Right atrium auricular region (tissue), 2 donors: ENCODE data around the gene GLB1L3. TPM values are rescaled to one million over a fixed set of nuclear protein-coding genes. Genes with fewer than 3 reads are reported as not detected.

Experiments
- DNase-seq: peaks from one replicate; pipeline ENCODE4 v3.0.0-alpha.2; 2019; ENCODE audit warnings: low spot score
- H3K27ac ChIP-seq, 2 donors: fragments of 200-600 bp; sonication (generic); 1 replicate in 1 of 2; 2 replicates in 1 of 2; pipeline ENCODE4 v1.5.1; 2016 to 2019
- H3K27me3 ChIP-seq, 2 donors: fragments of 200-600 bp; sonication (generic); one replicate each; pipeline versions ENCODE4 v1.5.1 to v1.6.0; 2017 to 2019
- H3K36me3 ChIP-seq: fragments of 200-600 bp; sonication (generic); one replicate; pipeline ENCODE4 v1.5.1; 2016
- H3K4me1 ChIP-seq, 2 donors: fragments of 200-600 bp; sonication (generic); one replicate each; pipeline versions ENCODE4 v1.5.1 to v1.6.0; 2017 to 2019
- H3K4me3 ChIP-seq, 2 donors: fragments of 200-600 bp; sonication (generic); 1 replicate in 1 of 2; 2 replicates in 1 of 2; pipeline ENCODE4 v1.5.1; 2017 to 2019; ENCODE audit warnings: mild to moderate bottlenecking in 1 of 2, moderate library complexity in 1 of 2
- H3K9me3 ChIP-seq, 2 donors: fragments of 200-600 bp; sonication (generic); one replicate each; pipeline ENCODE4 v1.5.1; 2019
- CTCF ChIP-seq, 2 donors: fragments of 200-600 bp; sonication (generic); IDR thresholded peaks; one replicate each; pipeline ENCODE4 v1.5.1; 2019; ENCODE audit warnings: antibody characterized with exemption in 2 of 2
- total RNA-seq, 2 donors: library from RNA; depleted of rRNA; stranded (reverse); fragments of >200 nt; gene quantifications; one replicate each; pipeline ENCODE4 v1.1.0, GENCODE V29; 2016

The GLB1L3 gene
- total RNA-seq, 2 donors from 2014 or later: not detected

- H3K27me3 ChIP-seq: no peaks in the 10 kb centered on the region
- H3K9me3 ChIP-seq: no peaks in the 10 kb centered on the region
- H3K4me3 ChIP-seq: no peak overlapping the region
- peaks cover 0 to 54% of the 10 kb centered on the region in 2 donors for H3K4me1 ChIP-seq
- no peak for TF ChIP-seq CTCF (IDR thresholded peaks at IDR 0.05)
- no peak for DNase-seq
- peaks cover 15% of the 10 kb centered on the region for H3K36me3 ChIP-seq
- no peak overlapping the region for H3K27ac ChIP-seq
These were observed 44.1 kb upstream of the GLB1L3 start for GRCh38 chr11:134231958-134232659.

DNA sequence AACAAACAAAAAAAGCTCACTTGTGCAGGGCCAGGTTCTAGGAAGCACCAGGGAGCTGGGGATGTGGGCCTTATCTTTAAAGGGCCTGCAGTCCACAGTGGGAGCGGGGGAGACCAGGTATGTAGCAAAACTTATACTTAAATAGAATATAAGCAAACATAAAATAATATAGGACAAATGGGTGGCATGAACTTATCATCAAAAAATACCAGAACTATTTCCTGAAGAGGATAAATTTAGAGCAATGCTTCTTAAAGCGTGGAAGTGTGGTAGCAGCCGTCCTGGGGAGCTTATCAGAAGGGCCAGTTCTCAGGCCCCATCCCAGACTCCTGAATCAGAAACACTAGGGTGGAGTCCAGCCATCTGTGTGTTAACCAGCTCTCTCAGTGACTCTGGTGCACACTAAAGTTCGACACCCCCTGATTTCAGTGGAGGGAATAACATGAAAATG, 42.4 kb upstream of the GLB1L3 start:
- TF ChIP-seq CTCF (IDR thresholded peaks at IDR 0.05): no peak
- Histone ChIP-seq H3K36me3 (peaks cover 15% of the 10 kb centered on the region), H3K9me3 (no peaks in the 10 kb centered on the region), H3K4me1 (peaks cover 0 to 49% of the 10 kb centered on the region in 2 donors), H3K27ac (no peak overlapping the region), H3K27me3 (no peaks in the 10 kb centered on the region), H3K4me3 (no peak overlapping the region)
- no peak for DNase-seq

- no peaks in the 10 kb centered on the region for H3K9me3 ChIP-seq
- TF ChIP-seq CTCF (IDR thresholded peaks at IDR 0.05): no peak
- H3K36me3 ChIP-seq: peaks cover 27% of the 10 kb centered on the region
- H3K4me1 ChIP-seq: peaks cover 0 to 40% of the 10 kb centered on the region in 2 donors
- no peak overlapping the region for H3K4me3 ChIP-seq
- peak overlapping the region in 1 of 2 donors; percentile 19 for H3K27ac ChIP-seq
- no peak for DNase-seq
- H3K27me3 ChIP-seq: no peaks in the 10 kb centered on the region
These were observed 40.8 kb upstream of the GLB1L3 start for GRCh38 chr11:134235399-134235798.

- Histone ChIP-seq H3K9me3 (no peaks in the 10 kb centered on the region), H3K27ac (no peak overlapping the region), H3K36me3 (peaks cover 39% of the 10 kb centered on the region), H3K4me1 (peaks cover 0 to 26% of the 10 kb centered on the region in 2 donors), H3K27me3 (no peaks in the 10 kb centered on the region), H3K4me3 (no peak overlapping the region)
- DNase-seq: no peak
- TF ChIP-seq CTCF (IDR thresholded peaks at IDR 0.05): no peak
These were observed 39.2 kb upstream of the GLB1L3 start for GRCh38 chr11:134236834-134237556.

DNA sequence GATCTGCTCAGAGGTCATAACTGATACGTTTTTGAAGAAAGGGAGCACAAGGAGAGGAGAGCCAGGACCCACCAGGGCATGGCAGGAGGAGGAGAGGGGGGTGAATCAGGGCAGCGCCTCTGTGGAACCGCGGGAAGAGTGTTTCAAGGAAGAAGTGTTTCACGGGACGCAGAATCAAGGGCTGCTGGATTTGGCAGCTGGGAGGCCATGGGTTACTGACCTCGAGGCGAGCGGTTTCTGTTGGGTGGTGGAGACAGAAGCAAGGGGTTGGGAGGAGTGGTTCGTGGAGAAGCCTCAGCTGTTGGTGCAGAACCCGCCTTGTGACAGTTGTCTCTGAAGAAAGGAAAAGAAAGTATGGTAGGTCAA, 38.6 kb upstream of the GLB1L3 start:
- H3K4me3 ChIP-seq: no peak overlapping the region
- H3K27ac ChIP-seq: no peak overlapping the region
- no peaks in the 10 kb centered on the region for H3K9me3 ChIP-seq
- no peak for TF ChIP-seq CTCF (IDR thresholded peaks at IDR 0.05)
- H3K36me3 ChIP-seq: peaks cover 44% of the 10 kb centered on the region
- H3K4me1 ChIP-seq: peaks cover 0 to 20% of the 10 kb centered on the region in 2 donors
- no peaks in the 10 kb centered on the region for H3K27me3 ChIP-seq
- DNase-seq: no peak
